ENCODE data around the gene S100A5.

GRCh38 chr1:153571706-153572105 lies 31.0 kb upstream of the S100A5 start:
- TF ChIP-seq CTCF (IDR thresholded peaks at IDR 0.05 in 2 of 3, conservative IDR thresholded peaks at IDR 0.05 in 1 of 3; ENCODE audit: insufficient read depth in 2 of 3, low read depth in 1 of 3, low read length in 3 of 3) (no peak), NFYB (IDR thresholded peaks at IDR 0.05; ENCODE audit: extremely low read depth, insufficient read length) (no peak), MYBL2 (IDR thresholded peaks at IDR 0.05; ENCODE audit: low read depth) (no peak), MYBL2 (CRISPR knock-in tag; IDR thresholded peaks at IDR 0.05; ENCODE audit: borderline replicate concordance) (no peak), TFAP4 (CRISPR knock-in tag; IDR thresholded peaks at IDR 0.05; ENCODE audit: borderline replicate concordance) (no peak), ZNF407 (IDR thresholded peaks at IDR 0.05; ENCODE audit: low read depth) (no peak), PREB (CRISPR knock-in tag; IDR thresholded peaks at IDR 0.05) (no peak), E2F3 (CRISPR knock-in tag; IDR thresholded peaks at IDR 0.05) (no peak), ZNF232 (CRISPR knock-in tag; IDR thresholded peaks at IDR 0.05) (no peak), PTBP1 (IDR thresholded peaks at IDR 0.05; ENCODE audit: low read depth, low read length) (no peak), NELFE (IDR thresholded peaks at IDR 0.05; ENCODE audit: insufficient read depth, insufficient read length) (no peak), ZNF707 (CRISPR knock-in tag; conservative IDR thresholded peaks at IDR 0.05) (no peak), NR2F6 (CRISPR knock-in tag; IDR thresholded peaks at IDR 0.05) (no peak)

Measured in K562 (cell line).